HEK293 (cell line): ENCODE data around the gene USP31.

ENCODE experiments used
- ZFHX2 ChIP-seq: fragments of 450-650 bp; formaldehyde crosslinking; conservative IDR thresholded peaks from 2 replicates; pipeline ENCODE4 v1.5.1; 2016; ENCODE audit warnings: missing biosample characterization, missing genetic modification characterization
- ZNF274 ChIP-seq, 2 experiments: fragments of 200-500 bp in 1 of 2; fragments of 450-650 bp in 1 of 2; sonication (Bioruptor generic) in 1 of 2; formaldehyde crosslinking in 1 of 2; IDR thresholded peaks; 2 replicates each; pipeline versions ENCODE4 v1.5.1 to v1.6.1; 2014 to 2016; ENCODE audit warnings: borderline replicate concordance in 1 of 2, inconsistent platforms in 1 of 2, low read length in 1 of 2, missing biosample characterization in 1 of 2, missing genetic modification characterization in 1 of 2
- ZNF324 ChIP-seq: fragments of 450-650 bp; formaldehyde crosslinking; IDR thresholded peaks from 2 replicates; pipeline ENCODE4 v1.5.1; 2016; ENCODE audit warnings: missing biosample characterization, missing genetic modification characterization
- ZNF350 ChIP-seq: fragments of 450-650 bp; formaldehyde crosslinking; IDR thresholded peaks from 2 replicates; pipeline ENCODE4 v1.5.0; 2017; ENCODE audit warnings: missing biosample characterization, mild to moderate bottlenecking, missing genetic modification characterization
- TF ChIP-seq, protein P1 (sequence below): fragments of 450-650 bp; formaldehyde crosslinking; IDR thresholded peaks from 2 replicates; pipeline ENCODE4 v1.5.1; 2016; ENCODE audit warnings: missing biosample characterization, missing genetic modification characterization
- TF ChIP-seq, protein P2 (sequence below): IDR thresholded peaks from 2 replicates; pipeline ENCODE4 v1.6.1; 2011; ENCODE audit warnings: mild to moderate bottlenecking, low read depth, low read length, borderline replicate concordance

DNA sequence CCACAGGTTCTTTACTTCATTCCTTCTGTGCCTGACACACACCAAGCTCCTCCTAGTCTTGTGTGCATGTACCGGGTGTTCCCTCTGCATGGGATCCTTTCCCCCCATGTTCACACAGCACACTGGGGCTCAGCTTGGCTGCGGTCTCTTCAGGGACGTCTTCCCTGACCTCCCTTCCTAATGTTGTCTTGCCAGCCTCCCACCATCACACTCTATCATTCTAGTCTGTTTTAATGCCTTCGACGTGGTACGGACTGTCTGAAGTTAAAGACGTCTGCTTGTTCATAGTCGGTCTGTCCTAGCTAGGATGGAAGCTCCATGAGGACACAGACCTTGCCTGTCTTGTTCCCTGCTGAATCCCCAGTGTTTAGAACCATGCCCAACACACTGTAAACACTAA lies 60.1 kb downstream of the USP31 start:
- no peak for TF ChIP-seq ZNF274 (IDR thresholded peaks at IDR 0.05; ENCODE audit: low read length)
- no peak for TF ChIP-seq ZNF274 (tag by site-specific recombination; IDR thresholded peaks at IDR 0.05; ENCODE audit: borderline replicate concordance)
- TF ChIP-seq ZFHX2 (tag by site-specific recombination), result no peak
- no peak for TF ChIP-seq ZNF324 (tag by site-specific recombination)
- TF ChIP-seq, protein P1, sequence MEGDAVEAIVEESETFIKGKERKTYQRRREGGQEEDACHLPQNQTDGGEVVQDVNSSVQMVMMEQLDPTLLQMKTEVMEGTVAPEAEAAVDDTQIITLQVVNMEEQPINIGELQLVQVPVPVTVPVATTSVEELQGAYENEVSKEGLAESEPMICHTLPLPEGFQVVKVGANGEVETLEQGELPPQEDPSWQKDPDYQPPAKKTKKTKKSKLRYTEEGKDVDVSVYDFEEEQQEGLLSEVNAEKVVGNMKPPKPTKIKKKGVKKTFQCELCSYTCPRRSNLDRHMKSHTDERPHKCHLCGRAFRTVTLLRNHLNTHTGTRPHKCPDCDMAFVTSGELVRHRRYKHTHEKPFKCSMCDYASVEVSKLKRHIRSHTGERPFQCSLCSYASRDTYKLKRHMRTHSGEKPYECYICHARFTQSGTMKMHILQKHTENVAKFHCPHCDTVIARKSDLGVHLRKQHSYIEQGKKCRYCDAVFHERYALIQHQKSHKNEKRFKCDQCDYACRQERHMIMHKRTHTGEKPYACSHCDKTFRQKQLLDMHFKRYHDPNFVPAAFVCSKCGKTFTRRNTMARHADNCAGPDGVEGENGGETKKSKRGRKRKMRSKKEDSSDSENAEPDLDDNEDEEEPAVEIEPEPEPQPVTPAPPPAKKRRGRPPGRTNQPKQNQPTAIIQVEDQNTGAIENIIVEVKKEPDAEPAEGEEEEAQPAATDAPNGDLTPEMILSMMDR (tag by site-specific recombination), result no peak
- no peak for TF ChIP-seq ZNF350 (tag by site-specific recombination)
- TF ChIP-seq, protein P2, sequence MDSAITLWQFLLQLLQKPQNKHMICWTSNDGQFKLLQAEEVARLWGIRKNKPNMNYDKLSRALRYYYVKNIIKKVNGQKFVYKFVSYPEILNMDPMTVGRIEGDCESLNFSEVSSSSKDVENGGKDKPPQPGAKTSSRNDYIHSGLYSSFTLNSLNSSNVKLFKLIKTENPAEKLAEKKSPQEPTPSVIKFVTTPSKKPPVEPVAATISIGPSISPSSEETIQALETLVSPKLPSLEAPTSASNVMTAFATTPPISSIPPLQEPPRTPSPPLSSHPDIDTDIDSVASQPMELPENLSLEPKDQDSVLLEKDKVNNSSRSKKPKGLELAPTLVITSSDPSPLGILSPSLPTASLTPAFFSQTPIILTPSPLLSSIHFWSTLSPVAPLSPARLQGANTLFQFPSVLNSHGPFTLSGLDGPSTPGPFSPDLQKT, result no peak
